WI38 (cell line): ENCODE results near the gene HOXA4.

ENCODE experiments used
- H3K4me3 ChIP-seq: 2 replicates; pipeline ENCODE4 v1.5.1; 2011; ENCODE audit warnings: low read depth, mild to moderate bottlenecking, control low read depth, low read length
- TF ChIP-seq, protein P1 (sequence below): IDR thresholded peaks from 2 replicates; pipeline ENCODE4 v1.5.1; 2012; ENCODE audit warnings: low read depth, mild to moderate bottlenecking, control low read depth, low read length

The HOXA4 gene

DNA sequence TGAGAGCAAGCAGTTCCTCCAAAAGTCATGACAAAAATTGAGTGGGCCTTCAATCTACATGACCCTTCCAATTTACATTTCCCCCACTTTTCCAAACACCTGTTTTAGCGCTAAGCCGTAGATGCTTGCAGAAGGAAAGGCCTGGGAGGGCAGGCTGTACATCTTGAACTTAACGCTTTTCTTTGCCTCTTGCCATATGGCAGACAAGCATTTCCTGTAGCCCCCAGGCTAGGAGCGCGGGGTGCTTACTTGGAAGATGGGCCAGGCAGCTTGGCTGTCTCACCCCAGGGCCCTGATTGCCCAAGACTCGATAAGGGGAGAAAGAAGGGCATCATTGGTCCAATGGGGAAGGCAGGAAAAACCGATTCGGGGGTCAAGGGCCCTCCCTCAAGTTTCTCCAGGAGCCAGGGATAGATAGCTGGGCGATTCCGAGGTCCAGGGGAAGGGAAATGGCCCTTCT is 41.8 kb upstream of the HOXA4 start:
- H3K4me3 ChIP-seq: no peak overlapping the region
- TF ChIP-seq, protein P1, sequence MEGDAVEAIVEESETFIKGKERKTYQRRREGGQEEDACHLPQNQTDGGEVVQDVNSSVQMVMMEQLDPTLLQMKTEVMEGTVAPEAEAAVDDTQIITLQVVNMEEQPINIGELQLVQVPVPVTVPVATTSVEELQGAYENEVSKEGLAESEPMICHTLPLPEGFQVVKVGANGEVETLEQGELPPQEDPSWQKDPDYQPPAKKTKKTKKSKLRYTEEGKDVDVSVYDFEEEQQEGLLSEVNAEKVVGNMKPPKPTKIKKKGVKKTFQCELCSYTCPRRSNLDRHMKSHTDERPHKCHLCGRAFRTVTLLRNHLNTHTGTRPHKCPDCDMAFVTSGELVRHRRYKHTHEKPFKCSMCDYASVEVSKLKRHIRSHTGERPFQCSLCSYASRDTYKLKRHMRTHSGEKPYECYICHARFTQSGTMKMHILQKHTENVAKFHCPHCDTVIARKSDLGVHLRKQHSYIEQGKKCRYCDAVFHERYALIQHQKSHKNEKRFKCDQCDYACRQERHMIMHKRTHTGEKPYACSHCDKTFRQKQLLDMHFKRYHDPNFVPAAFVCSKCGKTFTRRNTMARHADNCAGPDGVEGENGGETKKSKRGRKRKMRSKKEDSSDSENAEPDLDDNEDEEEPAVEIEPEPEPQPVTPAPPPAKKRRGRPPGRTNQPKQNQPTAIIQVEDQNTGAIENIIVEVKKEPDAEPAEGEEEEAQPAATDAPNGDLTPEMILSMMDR: no peak

DNA sequence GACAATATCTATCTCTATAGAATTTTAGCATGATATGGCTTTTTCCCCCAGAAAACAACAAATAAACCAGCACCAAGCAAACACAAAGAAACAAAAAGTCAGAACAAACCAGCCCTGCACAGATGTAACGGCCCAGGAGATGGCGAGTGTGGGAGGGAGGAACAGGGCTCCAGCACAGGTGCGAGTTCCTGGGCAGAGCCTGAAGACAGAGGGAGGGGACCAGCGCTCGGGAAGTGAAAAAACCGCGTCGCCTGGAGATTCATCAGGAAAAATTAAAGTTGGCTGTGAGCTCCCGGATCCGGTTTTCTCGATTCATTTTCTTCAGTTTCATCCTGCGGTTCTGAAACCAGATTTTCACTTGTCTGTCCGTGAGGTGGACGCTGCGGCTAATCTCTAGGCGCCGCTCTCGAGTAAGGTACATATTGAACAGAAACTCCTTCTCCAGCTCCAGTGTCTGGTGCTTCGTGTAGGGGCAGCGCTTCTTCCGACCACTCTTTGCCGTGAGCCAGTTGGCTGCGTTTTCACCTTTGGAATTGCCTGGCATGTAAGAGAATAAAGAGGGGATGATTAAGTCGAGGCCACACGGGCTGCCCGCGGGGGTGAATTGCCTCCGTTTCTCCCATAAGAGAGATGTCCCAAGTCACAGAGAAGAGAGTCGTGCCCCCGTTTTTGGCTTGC is 41.2 kb upstream of the HOXA4 start:
- no peak overlapping the region for H3K4me3 ChIP-seq
- TF ChIP-seq, protein P1: no peak

DNA sequence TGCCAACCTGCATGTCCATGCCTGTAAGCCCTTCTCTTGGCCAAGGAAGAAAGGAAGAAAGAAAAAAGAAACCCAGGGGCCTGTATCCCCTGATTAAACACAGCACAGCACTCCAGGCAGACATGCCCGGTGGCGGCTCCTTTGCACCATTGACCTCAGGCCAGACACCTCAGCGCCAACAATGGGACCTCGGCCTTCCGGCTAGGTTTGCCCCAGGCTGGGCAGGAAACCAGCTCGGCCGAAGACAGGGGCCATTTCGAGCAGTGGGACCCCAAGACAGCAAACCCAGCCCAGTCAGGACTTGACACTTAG is 40.7 kb upstream of the HOXA4 start:
- TF ChIP-seq, protein P1: no peak
- H3K4me3 ChIP-seq: no peak overlapping the region

DNA sequence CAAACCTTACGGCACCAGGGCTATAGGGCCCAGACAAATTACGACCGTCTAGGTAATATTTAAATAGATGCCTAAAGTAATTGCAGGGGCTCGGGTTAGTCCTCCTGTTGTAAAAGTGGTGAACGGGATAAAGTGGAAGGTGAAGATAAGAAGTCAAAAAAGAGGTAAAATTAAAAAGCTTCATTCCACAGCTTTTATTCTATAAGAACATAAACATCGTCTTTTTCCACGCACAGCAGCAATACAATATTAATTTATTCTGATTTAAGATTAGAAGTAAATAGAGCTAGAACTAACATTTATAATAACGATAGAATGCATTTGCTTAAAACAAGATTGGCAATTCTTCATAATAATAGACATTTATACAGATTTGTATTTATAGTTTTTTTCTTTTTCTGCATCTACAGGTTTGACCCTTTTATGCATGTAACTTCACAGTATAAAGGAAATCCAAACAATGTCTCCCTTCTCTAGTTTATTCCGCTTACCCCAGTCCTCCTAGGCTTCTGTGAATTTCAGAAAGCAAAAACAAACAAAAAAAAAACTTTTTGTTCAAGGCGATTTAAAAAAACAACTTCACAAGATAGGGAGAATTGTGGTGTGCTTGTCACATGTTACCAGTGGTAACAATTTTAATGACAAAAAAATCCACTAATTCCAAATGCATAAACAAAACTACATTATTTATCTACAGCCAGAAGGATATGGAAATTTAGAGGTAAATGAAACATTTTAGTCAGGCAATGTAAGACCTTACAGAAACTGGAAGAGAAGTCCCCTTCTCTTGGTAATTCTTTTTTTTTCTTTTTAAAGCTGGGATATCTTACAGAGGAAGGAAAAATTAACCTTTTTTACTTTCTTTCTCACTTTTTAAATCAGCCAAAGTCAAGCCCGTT is 40.1 kb upstream of the HOXA4 start:
- TF ChIP-seq, protein P1: no peak
- H3K4me3 ChIP-seq: no peak overlapping the region

DNA sequence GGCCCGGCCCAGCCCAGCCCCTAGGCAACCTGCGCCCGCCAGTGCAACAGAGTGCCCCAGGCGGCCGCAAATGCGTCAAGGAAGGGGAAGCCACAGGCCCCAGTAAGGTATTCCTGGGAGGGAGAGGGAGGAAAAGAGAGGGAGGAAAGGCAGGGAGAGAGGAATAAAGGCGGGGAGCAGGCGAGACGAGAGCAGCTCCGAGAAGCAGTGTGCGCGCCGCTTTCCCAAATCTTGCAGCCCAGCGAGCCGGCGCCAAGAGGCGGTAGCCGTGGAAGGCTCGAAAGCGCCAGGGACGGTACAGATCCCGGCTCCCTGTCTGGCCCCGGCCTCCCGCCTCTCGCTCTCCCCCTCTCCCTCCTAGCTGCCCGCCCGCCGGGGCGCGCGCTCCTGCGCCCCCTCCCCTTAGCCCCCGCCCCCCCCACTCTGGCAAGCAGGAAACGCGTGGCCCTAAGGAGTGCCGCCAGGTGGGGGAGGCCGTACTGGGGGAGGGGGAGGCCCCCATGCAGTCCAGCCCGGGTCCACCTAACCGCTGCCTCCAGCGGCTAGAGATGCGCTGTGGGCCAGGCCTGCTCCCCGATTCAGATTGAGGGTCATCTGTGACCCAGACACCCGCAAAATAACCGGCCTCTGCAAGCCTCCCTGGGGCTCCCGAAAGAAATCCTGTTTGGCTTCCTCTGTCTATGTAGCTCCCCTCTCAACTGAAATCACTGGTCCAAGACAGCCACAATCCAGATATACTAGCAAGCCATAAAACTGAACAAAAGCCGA is 39.3 kb upstream of the HOXA4 start:
- no peak overlapping the region for H3K4me3 ChIP-seq
- TF ChIP-seq, protein P1: no peak

DNA sequence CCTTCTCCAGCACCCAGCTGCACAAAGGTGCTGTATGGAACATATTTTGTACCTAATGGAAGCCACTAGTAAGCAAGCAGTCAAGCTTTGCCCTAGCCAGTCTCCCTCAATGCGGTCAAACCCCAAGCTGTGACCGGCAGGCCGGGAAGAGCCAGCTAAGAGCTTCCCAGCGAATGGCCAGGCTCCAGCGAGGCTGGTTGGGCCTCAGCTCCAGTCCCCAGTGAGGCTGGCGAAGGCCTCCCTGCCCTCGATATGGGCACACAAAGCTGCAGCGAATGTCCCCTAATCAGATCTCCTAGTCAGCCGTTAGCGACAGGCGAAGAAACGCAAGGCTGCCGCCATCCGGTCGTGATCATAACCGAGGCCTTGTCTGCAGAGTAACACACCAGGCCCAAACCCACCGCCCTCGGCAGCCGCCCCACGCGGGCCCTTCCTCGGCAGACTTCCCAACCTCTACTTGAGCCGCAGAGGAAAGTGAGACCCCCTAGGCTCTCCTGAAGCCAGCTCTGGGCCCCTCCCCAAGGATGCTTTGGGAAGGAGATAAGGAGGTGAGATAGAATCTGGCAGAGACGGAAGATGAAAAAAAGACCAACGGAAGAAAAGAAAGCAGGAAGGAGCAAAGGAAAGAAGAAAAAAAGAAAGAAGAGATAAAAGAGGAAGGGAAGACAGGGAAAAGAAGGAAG is 37.8 kb upstream of the HOXA4 start:
- H3K4me3 ChIP-seq: no peak overlapping the region
- TF ChIP-seq, protein P1: no peak
